Neural cell (in vitro differentiated cells): ENCODE results near the gene CD300C. TPM values are rescaled to one million over a fixed set of nuclear protein-coding genes. Genes with fewer than 3 reads are reported as not detected.

Experiments
- H2AFZ ChIP-seq: fragments of 200-600, 300-800 bp; sonication (generic), shearing (Covaris generic); 2 replicates; pipeline ENCODE4 v1.6.0; 2014; ENCODE audit warnings: low read depth, mild to moderate bottlenecking, antibody characterized with exemption, low read length, moderate library complexity
- H3F3A ChIP-seq: fragments of 200-600 bp; shearing (Covaris generic); 2 replicates; pipeline ENCODE4 v1.6.1; 2016; ENCODE audit warnings: mild to moderate bottlenecking, moderate library complexity, mixed read lengths, antibody characterized with exemption, low read length; ENCODE audit not compliant: insufficient read depth, poor library complexity, severe bottlenecking
- H3K27ac ChIP-seq: fragments of 200-600, 300-800 bp; sonication (generic), shearing (Covaris generic); 2 replicates; pipeline ENCODE4 v1.5.1; 2014; ENCODE audit warnings: mild to moderate bottlenecking, low read length, moderate library complexity
- H3K27me3 ChIP-seq: fragments of 300-800, 200-600 bp; sonication (generic), shearing (Covaris generic); 2 replicates; pipeline ENCODE4 v1.6.0; 2014; ENCODE audit warnings: mild to moderate bottlenecking, low read depth, low read length, moderate library complexity; ENCODE audit not compliant: insufficient read depth
- H3K36me3 ChIP-seq: fragments of 300-800, 200-600 bp; sonication (generic), shearing (Covaris generic); 2 replicates; pipeline ENCODE4 v1.5.1; 2014; ENCODE audit warnings: mild to moderate bottlenecking, antibody characterized with exemption, low read length, moderate library complexity; ENCODE audit not compliant: insufficient read depth
- H3K4me2 ChIP-seq: fragments of 300-800, 200-600 bp; sonication (generic), shearing (Covaris generic); 2 replicates; pipeline ENCODE4 v1.6.0; 2014; ENCODE audit warnings: mild to moderate bottlenecking, low read length
- H3K4me3 ChIP-seq: fragments of 300-800, 200-600 bp; sonication (generic), shearing (Covaris generic); 2 replicates; pipeline ENCODE4 v1.5.1; 2014; ENCODE audit warnings: mild to moderate bottlenecking, low read length, moderate library complexity
- H3K79me2 ChIP-seq: fragments of 200-600 bp; shearing (Covaris generic); replicated peaks from 2 replicates; pipeline ENCODE4 v1.6.0; 2014; ENCODE audit warnings: mild to moderate bottlenecking, low read length, moderate library complexity; ENCODE audit not compliant: insufficient read depth
- H3K9ac ChIP-seq: fragments of 300-800, 200-600 bp; sonication (generic), shearing (Covaris generic); 2 replicates; pipeline ENCODE4 v1.6.1; 2016; ENCODE audit warnings: mild to moderate bottlenecking, low read length, mixed read lengths
- H3K9me2 ChIP-seq: fragments of 200-600 bp; shearing (Covaris generic); 2 replicates; pipeline ENCODE4 v1.6.1; 2016; ENCODE audit warnings: mild to moderate bottlenecking, low read length, mixed read lengths; ENCODE audit not compliant: insufficient read depth
- H3K9me3 ChIP-seq: fragments of 200-600, 300-800 bp; sonication (generic), shearing (Covaris generic); 2 replicates; pipeline ENCODE4 v1.6.1; 2016; ENCODE audit warnings: mild to moderate bottlenecking, mixed run types, low read length, moderate library complexity, mixed read lengths
- H4K20me1 ChIP-seq: fragments of 200-600 bp; shearing (Covaris generic); 2 replicates; pipeline ENCODE4 v1.6.1; 2016; ENCODE audit warnings: mild to moderate bottlenecking, mixed run types; ENCODE audit not compliant: insufficient read depth
- EP300 ChIP-seq: fragments of 450-650 bp; conservative IDR thresholded peaks from 2 replicates; pipeline ENCODE4 v1.6.1; 2014; ENCODE audit warnings: antibody characterized with exemption, mild to moderate bottlenecking, moderate library complexity; ENCODE audit not compliant: poor library complexity, severe bottlenecking
- EZH2 ChIP-seq: fragments of 200-600, 300-800 bp; shearing (Covaris generic), sonication (generic); IDR thresholded peaks from 2 replicates; pipeline ENCODE4 v1.6.1; 2014; ENCODE audit warnings: antibody characterized with exemption, low read length, borderline replicate concordance, mild to moderate bottlenecking; ENCODE audit not compliant: insufficient read depth, poor library complexity, severe bottlenecking
- MXI1 ChIP-seq: fragments of 450-650 bp; conservative IDR thresholded peaks from 2 replicates; pipeline ENCODE4 v1.6.1; 2014; ENCODE audit warnings: antibody characterized with exemption, mild to moderate bottlenecking; ENCODE audit not compliant: poor library complexity, severe bottlenecking
- POLR2AphosphoS5 ChIP-seq: IDR thresholded peaks from 2 replicates; pipeline ENCODE4 v1.6.1; 2012
- RAD21 ChIP-seq: fragments of 450-650 bp; conservative IDR thresholded peaks from 2 replicates; pipeline ENCODE4 v1.6.1; 2014; ENCODE audit warnings: antibody characterized with exemption, mild to moderate bottlenecking, moderate library complexity
- SMC3 ChIP-seq: fragments of 450-650 bp; conservative IDR thresholded peaks from 2 replicates; pipeline ENCODE4 v1.6.1; 2014; ENCODE audit warnings: antibody characterized with exemption, mild to moderate bottlenecking, moderate library complexity; ENCODE audit not compliant: poor library complexity
- TAF1 ChIP-seq: IDR thresholded peaks from 2 replicates; pipeline ENCODE4 v1.6.1; 2012; ENCODE audit warnings: low read depth
- polyA plus RNA-seq: library from polyadenylated mRNA; depleted of rRNA; stranded (reverse); fragments of >200 nt; gene quantifications from 2 replicates; pipeline ENCODE4 v1.2.3, GENCODE V29; 2014
- TF ChIP-seq, protein P1 (sequence below): fragments of 450-650 bp; IDR thresholded peaks from 2 replicates; pipeline ENCODE4 v1.5.1; 2014; ENCODE audit warnings: antibody characterized with exemption, mild to moderate bottlenecking, moderate library complexity; ENCODE audit not compliant: poor library complexity, severe bottlenecking
- TF ChIP-seq, protein P2 (sequence below): IDR thresholded peaks from 2 replicates; pipeline ENCODE4 v1.6.1; 2012; ENCODE audit warnings: borderline replicate concordance

The CD300C gene
- polyA plus RNA-seq, 1 donor from 2014 or later, result not detected

DNA sequence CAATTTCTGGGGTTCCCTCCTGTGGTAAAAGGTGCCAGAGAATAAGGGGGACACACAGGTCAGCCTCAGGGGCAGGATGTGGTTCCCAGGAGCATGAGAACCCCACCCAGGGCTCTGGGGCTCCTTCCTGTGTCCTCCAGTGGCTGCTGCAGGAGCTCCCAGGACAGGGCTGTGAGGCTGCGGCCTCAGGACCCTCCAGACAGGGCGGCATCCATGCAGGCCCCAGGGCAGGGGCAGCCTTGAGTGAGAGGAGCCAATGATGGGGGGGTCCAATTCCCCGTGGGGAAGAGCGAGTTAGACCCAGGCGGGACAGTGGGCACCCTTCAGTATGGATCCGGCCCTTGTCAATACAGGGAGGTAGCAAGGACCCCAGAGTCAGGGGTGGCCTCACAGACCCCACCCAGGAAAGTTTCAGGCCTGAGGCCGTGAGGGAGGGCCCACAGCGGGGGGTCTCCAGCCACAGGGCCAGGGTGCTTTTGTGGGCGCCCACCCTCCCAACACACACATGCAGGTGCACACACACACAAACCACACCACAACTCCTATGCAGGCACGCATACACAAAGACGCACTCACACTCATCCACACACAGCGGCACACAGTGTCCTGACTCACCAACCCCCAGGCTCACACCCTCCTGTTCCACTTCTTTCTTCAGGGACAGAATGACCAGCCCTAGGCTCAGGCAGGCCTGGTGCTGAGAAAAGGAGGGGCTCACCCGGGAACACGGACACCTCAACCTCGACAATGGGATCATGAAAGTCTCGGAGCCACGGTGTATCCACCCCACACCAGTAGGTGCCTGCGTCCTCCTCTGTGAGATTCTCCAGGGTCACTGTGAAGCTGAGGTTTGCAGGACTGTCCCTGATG is 1.8 kb downstream of the CD300C start:
- Histone ChIP-seq H4K20me1 (no peaks in the 10 kb centered on the region), H3K36me3 (no peaks in the 10 kb centered on the region), H3K9ac (no peak overlapping the region), H3K27ac (no peak overlapping the region), H3K9me2 (no peaks in the 10 kb centered on the region), H3K27me3 (no peaks in the 10 kb centered on the region), H3K9me3 (no peaks in the 10 kb centered on the region), H3F3A (no peaks in the 10 kb centered on the region), H3K4me2 (no peak overlapping the region), H2AFZ (no peak overlapping the region), H3K79me2 (no peaks in the 10 kb centered on the region), H3K4me3 (no peak overlapping the region)
- TF ChIP-seq MXI1 (no peak), EZH2 (no peak), TAF1 (no peak), POLR2AphosphoS5 (no peak), EP300 (no peak), SMC3 (no peak), RAD21 (no peak)
- TF ChIP-seq, protein P1, sequence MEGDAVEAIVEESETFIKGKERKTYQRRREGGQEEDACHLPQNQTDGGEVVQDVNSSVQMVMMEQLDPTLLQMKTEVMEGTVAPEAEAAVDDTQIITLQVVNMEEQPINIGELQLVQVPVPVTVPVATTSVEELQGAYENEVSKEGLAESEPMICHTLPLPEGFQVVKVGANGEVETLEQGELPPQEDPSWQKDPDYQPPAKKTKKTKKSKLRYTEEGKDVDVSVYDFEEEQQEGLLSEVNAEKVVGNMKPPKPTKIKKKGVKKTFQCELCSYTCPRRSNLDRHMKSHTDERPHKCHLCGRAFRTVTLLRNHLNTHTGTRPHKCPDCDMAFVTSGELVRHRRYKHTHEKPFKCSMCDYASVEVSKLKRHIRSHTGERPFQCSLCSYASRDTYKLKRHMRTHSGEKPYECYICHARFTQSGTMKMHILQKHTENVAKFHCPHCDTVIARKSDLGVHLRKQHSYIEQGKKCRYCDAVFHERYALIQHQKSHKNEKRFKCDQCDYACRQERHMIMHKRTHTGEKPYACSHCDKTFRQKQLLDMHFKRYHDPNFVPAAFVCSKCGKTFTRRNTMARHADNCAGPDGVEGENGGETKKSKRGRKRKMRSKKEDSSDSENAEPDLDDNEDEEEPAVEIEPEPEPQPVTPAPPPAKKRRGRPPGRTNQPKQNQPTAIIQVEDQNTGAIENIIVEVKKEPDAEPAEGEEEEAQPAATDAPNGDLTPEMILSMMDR, result no peak
- TF ChIP-seq, protein P2, sequence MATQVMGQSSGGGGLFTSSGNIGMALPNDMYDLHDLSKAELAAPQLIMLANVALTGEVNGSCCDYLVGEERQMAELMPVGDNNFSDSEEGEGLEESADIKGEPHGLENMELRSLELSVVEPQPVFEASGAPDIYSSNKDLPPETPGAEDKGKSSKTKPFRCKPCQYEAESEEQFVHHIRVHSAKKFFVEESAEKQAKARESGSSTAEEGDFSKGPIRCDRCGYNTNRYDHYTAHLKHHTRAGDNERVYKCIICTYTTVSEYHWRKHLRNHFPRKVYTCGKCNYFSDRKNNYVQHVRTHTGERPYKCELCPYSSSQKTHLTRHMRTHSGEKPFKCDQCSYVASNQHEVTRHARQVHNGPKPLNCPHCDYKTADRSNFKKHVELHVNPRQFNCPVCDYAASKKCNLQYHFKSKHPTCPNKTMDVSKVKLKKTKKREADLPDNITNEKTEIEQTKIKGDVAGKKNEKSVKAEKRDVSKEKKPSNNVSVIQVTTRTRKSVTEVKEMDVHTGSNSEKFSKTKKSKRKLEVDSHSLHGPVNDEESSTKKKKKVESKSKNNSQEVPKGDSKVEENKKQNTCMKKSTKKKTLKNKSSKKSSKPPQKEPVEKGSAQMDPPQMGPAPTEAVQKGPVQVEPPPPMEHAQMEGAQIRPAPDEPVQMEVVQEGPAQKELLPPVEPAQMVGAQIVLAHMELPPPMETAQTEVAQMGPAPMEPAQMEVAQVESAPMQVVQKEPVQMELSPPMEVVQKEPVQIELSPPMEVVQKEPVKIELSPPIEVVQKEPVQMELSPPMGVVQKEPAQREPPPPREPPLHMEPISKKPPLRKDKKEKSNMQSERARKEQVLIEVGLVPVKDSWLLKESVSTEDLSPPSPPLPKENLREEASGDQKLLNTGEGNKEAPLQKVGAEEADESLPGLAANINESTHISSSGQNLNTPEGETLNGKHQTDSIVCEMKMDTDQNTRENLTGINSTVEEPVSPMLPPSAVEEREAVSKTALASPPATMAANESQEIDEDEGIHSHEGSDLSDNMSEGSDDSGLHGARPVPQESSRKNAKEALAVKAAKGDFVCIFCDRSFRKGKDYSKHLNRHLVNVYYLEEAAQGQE, result no peak

DNA sequence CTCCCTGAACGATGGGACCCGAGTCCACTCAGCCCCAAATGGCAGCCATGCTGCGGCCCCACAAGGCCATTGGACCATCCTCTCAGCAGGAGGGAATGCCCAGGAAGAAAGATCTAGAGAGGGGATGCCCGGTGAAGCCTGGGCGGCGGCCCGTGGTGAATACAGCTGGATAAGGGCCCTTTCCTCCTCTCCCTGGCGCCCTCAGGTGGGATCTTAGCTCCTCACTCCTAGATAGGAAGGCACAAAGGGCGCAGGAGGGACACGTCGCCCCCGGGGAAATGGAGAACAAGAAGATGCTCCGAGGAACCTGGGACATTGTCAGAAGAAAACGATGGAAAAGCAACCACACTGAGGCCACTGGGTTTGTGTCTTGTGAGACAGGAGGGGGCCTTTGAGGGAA is 2.5 kb downstream of the CD300C start:
- Histone ChIP-seq H3K79me2 (no peaks in the 10 kb centered on the region), H3K36me3 (no peaks in the 10 kb centered on the region), H3K9me3 (no peaks in the 10 kb centered on the region), H3F3A (no peaks in the 10 kb centered on the region), H4K20me1 (no peaks in the 10 kb centered on the region), H3K27me3 (no peaks in the 10 kb centered on the region), H3K4me2 (no peak overlapping the region), H3K9ac (no peak overlapping the region), H3K9me2 (no peaks in the 10 kb centered on the region), H3K27ac (no peak overlapping the region), H2AFZ (no peak overlapping the region), H3K4me3 (no peak overlapping the region)
- no peak for TF ChIP-seq EZH2
- no peak for TF ChIP-seq SMC3
- no peak for TF ChIP-seq MXI1
- TF ChIP-seq, protein P1, result no peak
- TF ChIP-seq POLR2AphosphoS5, result no peak
- TF ChIP-seq, protein P2, result no peak
- TF ChIP-seq EP300, result no peak
- no peak for TF ChIP-seq RAD21
